HG03095 (cell line): Measurements from ENCODE around the gene ZFHX3.

Experiments used
- ATAC-seq: cut with Tn5 transposase; IDR thresholded peaks from one replicate; pipeline ENCODE4 v1.9.1; 2021; ENCODE audit warnings: moderate library complexity; ENCODE audit not compliant: unreplicated experiment

ZFHX3 gene

GRCh38 chr16:72837846-72838585 lies 209.9 kb downstream of the ZFHX3 start:
- ATAC-seq, result no peak

GRCh38 chr16:72836985-72837384 lies 210.9 kb downstream of the ZFHX3 start:
- ATAC-seq, result no peak

DNA sequence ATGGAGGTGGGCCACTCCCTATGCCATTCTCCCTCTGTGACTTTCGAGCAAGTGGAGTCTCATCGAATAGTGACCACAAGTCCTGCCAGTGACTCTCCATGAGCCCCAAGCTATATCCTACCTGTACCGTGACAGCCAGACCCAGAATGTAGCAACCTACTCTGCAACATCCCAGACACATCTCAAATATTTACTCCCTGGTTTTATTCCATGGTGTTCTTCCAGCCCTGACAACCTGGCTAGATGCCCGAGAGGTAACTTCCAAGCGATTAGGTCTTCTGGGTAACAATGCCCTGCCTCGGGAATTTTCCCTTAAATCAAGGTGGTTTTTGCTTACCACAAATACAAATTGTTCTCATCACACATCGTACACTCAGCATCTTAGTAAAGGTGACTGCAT lies 211.7 kb downstream of the ZFHX3 start:
- ATAC-seq, result no peak

DNA sequence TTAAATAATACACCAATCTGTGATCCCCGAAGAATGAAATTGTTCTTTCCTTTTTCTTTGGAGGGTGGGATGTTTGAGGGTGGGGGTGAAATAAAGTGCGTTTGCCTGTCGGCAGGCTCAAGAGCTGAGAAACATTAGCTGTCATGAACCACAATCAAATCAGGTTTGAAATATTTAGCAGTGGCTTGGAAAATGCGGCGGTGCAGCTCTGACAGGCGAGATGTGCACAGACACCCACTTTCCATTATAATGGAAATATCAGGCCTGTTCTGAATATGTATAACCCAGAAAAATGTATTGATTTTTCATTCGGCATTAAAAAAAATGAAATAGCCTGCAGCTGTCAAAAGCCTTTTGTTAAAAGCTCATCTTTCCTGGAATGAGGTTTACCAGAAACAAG lies 212.8 kb downstream of the ZFHX3 start:
- no peak for ATAC-seq

DNA sequence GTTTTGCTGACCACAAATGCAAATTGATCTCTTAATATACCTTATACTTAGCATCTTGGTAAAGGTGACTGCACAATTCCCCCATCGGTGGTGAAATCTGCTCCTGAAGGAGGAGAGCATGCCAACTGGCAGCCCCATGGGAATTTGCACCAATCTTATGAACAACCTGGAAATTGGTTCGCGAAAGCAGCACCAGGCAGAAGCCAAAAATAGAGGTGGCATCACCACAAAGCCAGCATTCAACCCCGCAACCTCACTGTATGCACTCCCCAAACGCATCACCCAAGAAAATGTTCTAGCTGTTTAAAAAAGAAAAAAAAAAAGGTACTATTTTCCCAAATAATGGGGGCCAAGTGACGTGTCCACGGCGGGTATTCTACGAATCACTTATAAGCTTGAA lies 213.4 kb downstream of the ZFHX3 start:
- ATAC-seq, result no peak

DNA sequence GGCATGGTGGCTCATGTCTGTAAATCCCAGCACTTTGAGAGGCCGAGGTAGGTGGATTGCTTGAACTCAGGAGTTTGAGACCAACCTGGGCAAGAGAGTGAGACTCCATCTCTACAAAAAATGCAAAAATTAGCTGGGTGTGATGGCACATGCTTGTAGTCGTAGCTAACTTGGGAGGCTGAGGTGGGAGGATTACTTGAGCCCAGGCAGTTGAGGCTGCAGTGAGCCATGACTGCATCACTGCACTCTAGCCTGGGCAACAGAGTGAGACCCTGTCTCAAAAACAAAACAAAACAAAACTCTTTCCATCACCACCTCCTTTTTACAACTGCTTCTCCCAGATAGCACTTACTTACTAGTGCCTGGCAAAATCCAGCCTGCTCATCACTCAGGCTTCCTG lies 214.0 kb downstream of the ZFHX3 start:
- no peak for ATAC-seq

- ATAC-seq, result no peak
These were observed 214.4 kb downstream of the ZFHX3 start for GRCh38 chr16:72833482-72833881.

GRCh38 chr16:72832621-72833248 lies 215.2 kb downstream of the ZFHX3 start:
- ATAC-seq, result peak; percentile 74

- ATAC-seq, result no peak
These were observed 217.8 kb downstream of the ZFHX3 start for GRCh38 chr16:72829846-72830775.

- no peak for ATAC-seq
These were observed 220.1 kb downstream of the ZFHX3 start for GRCh38 chr16:72827866-72828265.

DNA sequence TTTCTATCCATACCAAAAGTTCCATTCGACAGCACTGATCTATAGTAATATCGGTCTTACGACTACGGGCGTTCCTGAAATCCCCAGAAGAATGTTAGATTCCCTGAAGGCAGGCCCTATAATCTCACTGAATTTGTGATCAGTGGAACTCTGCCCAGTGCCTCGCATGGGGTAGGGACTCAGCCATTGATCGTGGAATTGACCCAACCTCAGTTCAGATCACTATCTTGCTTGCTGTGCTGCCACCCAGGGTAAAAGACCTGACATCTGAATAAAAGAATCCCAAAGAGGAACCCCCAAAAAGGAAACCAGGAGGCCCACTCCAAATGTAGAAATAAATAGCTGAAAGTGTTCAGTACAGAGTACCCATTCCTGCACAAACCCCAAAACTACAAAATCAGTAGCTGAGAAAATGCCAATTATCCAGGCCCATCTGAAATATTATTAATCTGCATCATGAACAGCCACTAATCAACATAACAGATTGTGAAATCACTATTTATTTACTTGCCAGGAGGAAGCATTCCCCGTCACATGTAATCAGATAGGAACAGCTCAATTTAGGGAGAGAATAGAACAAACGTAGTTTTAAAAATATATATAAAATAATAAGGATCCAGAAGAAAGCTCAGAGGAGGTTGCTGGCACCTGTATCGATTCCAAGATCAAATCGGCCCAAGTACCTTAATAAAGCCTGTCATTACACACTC lies 221.9 kb downstream of the ZFHX3 start:
- no peak for ATAC-seq

GRCh38 chr16:72824761-72825160 lies 223.2 kb downstream of the ZFHX3 start:
- ATAC-seq, result no peak

GRCh38 chr16:72824027-72824426 lies 223.9 kb downstream of the ZFHX3 start:
- no peak for ATAC-seq

DNA sequence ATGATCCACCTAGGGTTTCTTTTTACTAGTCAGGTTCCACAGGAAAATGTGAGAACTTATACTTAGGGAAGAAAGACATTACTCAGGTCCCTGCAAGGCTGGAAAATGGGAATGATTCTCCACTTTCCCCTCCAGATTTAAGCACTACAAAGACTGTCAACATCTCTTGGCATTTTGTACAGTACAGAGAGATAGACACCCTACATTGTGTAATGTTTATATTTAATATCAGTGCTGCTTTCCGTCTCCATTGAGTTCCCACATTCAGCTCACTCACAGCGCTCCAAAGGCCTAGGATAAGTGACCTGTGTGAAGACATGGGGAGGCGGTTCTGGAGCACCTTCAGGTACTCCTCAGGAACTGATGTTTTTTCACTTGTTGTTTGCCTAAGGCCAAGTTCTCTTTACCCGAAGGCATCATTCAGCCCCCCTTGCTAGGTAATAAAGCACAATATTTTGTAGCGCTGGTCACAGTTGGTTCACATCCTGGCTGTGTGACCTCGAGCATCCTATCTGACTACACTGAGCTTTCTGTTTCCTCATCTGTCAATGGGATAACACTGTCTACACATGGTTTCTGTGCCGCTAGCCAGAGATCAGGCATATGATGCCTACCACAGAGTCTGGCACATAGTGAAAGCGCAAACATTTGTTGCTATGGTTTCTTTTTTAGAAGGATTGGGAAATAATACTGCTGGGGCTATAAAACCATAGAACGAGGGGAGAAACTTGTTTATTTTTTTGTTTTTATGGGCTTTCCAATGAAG lies 226.6 kb downstream of the ZFHX3 start:
- ATAC-seq, result no peak

- no peak for ATAC-seq
These were observed 228.6 kb downstream of the ZFHX3 start for GRCh38 chr16:72819345-72819744.

GRCh38 chr16:72818236-72818845 lies 229.6 kb downstream of the ZFHX3 start:
- ATAC-seq, result no peak

DNA sequence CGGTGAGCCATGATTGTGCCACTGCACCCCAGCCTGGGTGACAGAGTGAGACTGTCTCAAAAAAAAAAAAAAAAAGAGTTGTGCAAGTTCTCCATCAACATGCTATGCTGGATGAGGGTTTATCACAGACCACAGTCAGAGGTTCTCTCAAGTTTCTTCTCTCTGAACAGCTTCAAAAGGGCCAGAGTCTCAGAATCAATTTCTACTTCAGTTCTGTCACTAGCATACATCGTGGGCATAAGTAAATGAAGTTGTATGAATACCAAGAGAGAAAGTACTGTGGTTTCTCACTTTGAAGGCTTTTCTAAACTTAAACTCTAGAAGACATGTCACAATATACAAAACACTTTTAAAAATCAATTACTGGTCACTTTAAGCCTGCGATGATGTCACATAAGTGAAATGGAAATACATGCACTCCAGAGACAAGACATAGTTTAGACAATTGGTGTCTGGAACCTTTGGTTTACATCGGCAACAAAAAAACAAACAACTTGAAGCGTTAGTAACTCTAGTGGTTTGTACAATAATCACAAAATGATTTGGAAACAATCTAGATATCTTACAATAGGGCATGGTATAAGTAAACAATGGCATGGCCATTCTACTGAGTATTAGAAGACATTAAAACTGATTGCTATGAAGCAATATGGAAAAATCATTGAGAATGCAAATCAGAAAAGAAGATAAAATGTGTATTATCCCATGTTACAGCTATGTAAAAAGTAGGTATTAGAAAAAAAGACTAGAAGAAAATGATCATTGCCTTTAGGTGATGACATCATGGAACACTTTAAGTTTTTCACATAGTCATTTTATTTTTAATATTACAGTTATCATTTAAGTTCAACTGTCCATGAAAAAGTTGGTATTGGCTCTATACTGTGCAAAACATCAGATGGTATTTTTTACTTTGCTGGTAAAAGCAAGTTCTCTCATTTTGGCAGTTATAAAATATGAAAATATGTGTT lies 232.3 kb downstream of the ZFHX3 start:
- peak; percentile 76 for ATAC-seq

DNA sequence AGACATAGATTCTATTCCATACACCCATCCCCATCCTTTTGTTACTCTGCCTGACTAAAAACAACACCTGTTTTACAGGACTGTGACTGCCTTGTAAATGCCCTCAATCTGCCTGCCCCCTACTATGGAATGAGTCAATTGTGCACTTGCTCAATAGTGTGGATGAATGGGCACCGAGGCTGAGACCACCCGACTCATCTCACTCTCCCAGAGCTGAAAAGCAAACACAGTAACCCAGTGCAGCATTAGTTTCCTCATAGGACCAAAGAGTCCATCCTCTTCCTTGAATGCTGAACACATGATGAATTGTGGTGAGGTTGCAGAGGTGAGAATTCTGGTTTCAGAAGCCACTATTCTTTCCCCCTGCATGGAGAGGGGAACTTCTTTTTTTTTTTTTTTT lies 233.7 kb downstream of the ZFHX3 start:
- no peak for ATAC-seq

DNA sequence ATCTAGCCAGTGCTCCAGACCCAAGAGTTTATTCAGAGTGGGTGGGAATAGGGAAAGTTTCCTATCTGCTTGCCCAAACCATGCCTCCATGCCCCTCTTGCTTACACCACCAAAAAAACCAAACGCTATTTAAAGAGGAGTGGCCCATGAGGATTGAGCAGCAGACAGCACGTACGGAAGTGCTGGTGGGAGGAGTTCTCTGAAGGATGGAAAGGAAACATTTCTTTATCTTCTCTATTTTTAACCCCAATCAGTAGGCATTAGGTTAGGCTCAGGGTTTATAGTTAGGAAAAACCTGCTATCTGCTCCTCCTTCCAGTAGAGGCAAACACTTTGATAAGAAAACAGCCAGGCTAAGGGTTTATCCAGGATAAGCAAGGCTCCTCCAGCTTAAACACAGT lies 235.3 kb downstream of the ZFHX3 start:
- ATAC-seq, result no peak
